Keratinocyte (primary cell): ENCODE measurements around the gene PIWIL1. TPM values are rescaled to one million over a fixed set of nuclear protein-coding genes. Genes with fewer than 3 reads are reported as not detected.

ENCODE experiments used
- DNase-seq: peaks from one replicate; pipeline ENCODE4 v3.0.0-alpha.2; 2011; ENCODE audit warnings: low read depth, missing footprints, low spot score
- FAIRE-seq: peaks from 2 replicates; lab custom pipeline; 2011; peaks lifted over from hg19 to GRCh38; lab: Jason Lieb, UNC
- H2AFZ ChIP-seq: 2 replicates; pipeline ENCODE4 v1.6.0; 2012; ENCODE audit warnings: low read length, control low read depth, inconsistent platforms; ENCODE audit not compliant: control insufficient read depth
- H3K27ac ChIP-seq: 2 replicates; pipeline ENCODE4 v1.5.1; 2011; ENCODE audit warnings: low read length; ENCODE audit not compliant: control insufficient read depth, insufficient read depth
- H3K27me3 ChIP-seq: 3 replicates; pipeline ENCODE4 v1.6.0; 2011; ENCODE audit warnings: low read length; ENCODE audit not compliant: control insufficient read depth, insufficient read depth; ENCODE audit errors: extremely low read depth
- H3K36me3 ChIP-seq, 2 experiments: 2 replicates in 1 of 2; 3 replicates in 1 of 2; pipeline ENCODE4 v1.5.1; 2011; ENCODE audit warnings: low read length in 2 of 2, mild to moderate bottlenecking in 1 of 2; ENCODE audit not compliant: control insufficient read depth in 2 of 2, insufficient read depth in 2 of 2; ENCODE audit errors: extremely low read depth in 1 of 2
- H3K4me1 ChIP-seq: 3 replicates; pipeline ENCODE4 v1.5.1; 2011; ENCODE audit warnings: low read length; ENCODE audit not compliant: control insufficient read depth, insufficient read depth; ENCODE audit errors: extremely low read depth
- H3K4me2 ChIP-seq: 3 replicates; pipeline ENCODE4 v1.6.0; 2011; ENCODE audit warnings: low read depth, low read length; ENCODE audit not compliant: control insufficient read depth, insufficient read depth; ENCODE audit errors: extremely low read depth
- H3K4me3 ChIP-seq, 3 experiments: fragments of 200-600 bp in 1 of 3; sonication (generic) in 1 of 3; 2 replicates in 2 of 3; 3 replicates in 1 of 3; pipeline ENCODE4 v1.5.1; 2011 to 2016; ENCODE audit warnings: low read length in 3 of 3, mild to moderate bottlenecking in 3 of 3, control low read depth in 2 of 3, inconsistent platforms in 1 of 3, low read depth in 1 of 3, mixed read lengths in 1 of 3, mixed run types in 1 of 3, moderate library complexity in 1 of 3; ENCODE audit not compliant: control insufficient read depth in 2 of 3, insufficient read depth in 2 of 3; ENCODE audit errors: extremely low read depth in 1 of 3
- H3K79me2 ChIP-seq: 2 replicates; pipeline ENCODE4 v1.6.0; 2012; ENCODE audit warnings: low read length; ENCODE audit not compliant: control insufficient read depth, insufficient read depth
- H3K9ac ChIP-seq: 3 replicates; pipeline ENCODE4 v1.6.0; 2011; ENCODE audit warnings: low read length; ENCODE audit not compliant: control insufficient read depth, insufficient read depth; ENCODE audit errors: extremely low read depth
- H3K9me1 ChIP-seq: 3 replicates; pipeline ENCODE4 v1.6.0; 2011; ENCODE audit warnings: low read length; ENCODE audit not compliant: control insufficient read depth, insufficient read depth; ENCODE audit errors: extremely low read depth
- H3K9me3 ChIP-seq: 2 replicates; pipeline ENCODE4 v1.5.1; 2012; ENCODE audit warnings: low read depth, low read length; ENCODE audit not compliant: control insufficient read depth
- H4K20me1 ChIP-seq: 3 replicates; pipeline ENCODE4 v1.6.0; 2011; ENCODE audit warnings: low read length; ENCODE audit not compliant: control insufficient read depth, insufficient read depth; ENCODE audit errors: extremely low read depth
- CTCF ChIP-seq, 3 experiments: IDR thresholded peaks in 1 of 3; conservative IDR thresholded peaks in 1 of 3; optimal IDR thresholded peaks in 1 of 3; 2 replicates in 2 of 3; 3 replicates in 1 of 3; pipeline versions ENCODE3 to v1.5.1; 2011; ENCODE audit warnings: low read length in 3 of 3, mild to moderate bottlenecking in 3 of 3, moderate library complexity in 2 of 3, control low read depth in 1 of 3, inconsistent platforms in 1 of 3; ENCODE audit not compliant: insufficient read depth in 2 of 3; ENCODE audit errors: extremely low read depth in 1 of 3
- EZH2 ChIP-seq: IDR thresholded peaks from one replicate; pipeline ENCODE4 v1.6.1; 2012; ENCODE audit warnings: inconsistent platforms, mild to moderate bottlenecking, low read length, moderate library complexity
- dilution Hi-C: fragments of 300-500 bp; cut with MboI; formaldehyde crosslinking; loops from one replicate; pipeline ENCODE4 v1.7.0; 2020; ENCODE audit warnings: low sequenced_read_pairs; ENCODE audit not compliant: extremely low pct_ligation_motif_present
- polyA plus RNA-seq, 5 experiments: library from polyadenylated mRNA; depleted of rRNA in 3 of 5; stranded (reverse) in 3 of 5; stranded (forward) in 1 of 5; unstranded in 1 of 5; fragments of >200 nt; gene quantifications; 1 replicate in 1 of 5; 2 replicates in 3 of 5; 3 replicates in 1 of 5; pipeline versions ENCODE4 v1.2.1 to v1.2.3, GENCODE V29; 2011 to 2012; ENCODE audit warnings: missing spikeins in 2 of 5, low read depth in 1 of 5, low replicate concordance in 1 of 5

Gene PIWIL1
- polyA plus RNA-seq, 1 donor (not counting 4 experiments of a cell fraction or from before 2014, with no cell fraction given), result 0.13 TPM

- dilution Hi-C loops, result loop anchor here (25.0 kb wide), 1 partner anchor 293 kb away; no protein-coding TSS in a partner anchor
- Histone ChIP-seq H3K79me2 (no peaks in the 10 kb centered on the region), H3K4me2 (no peak overlapping the region), H2AFZ (no peak overlapping the region), H3K9me1 (no peaks in the 10 kb centered on the region), H4K20me1 (no peaks in the 10 kb centered on the region), H3K27me3 (no peaks in the 10 kb centered on the region), H3K9me3 (no peaks in the 10 kb centered on the region), H3K9ac (no peak overlapping the region), H3K27ac (no peak overlapping the region), H3K4me1 (peaks cover 3% of the 10 kb centered on the region), H3K4me3 (no peak overlapping the region), H3K36me3 (no peaks in the 10 kb centered on the region)
- TF ChIP-seq EZH2 (no peak), CTCF (optimal IDR thresholded peaks at IDR 0.05 in 1 of 3, IDR thresholded peaks at IDR 0.05 in 1 of 3, conservative IDR thresholded peaks at IDR 0.05 in 1 of 3; ENCODE audit: extremely low read depth in 1 of 3, insufficient read depth in 2 of 3, low read length in 3 of 3) (no peak)
- DNase-seq (no peak), FAIRE-seq (no peak)
These were observed 7.0 kb upstream of the PIWIL1 start for GRCh38 chr12:130330685-130331084.

GRCh38 chr12:130331146-130331545 is 6.5 kb upstream of the PIWIL1 start:
- Histone ChIP-seq H3K4me1 (peaks cover 3% of the 10 kb centered on the region), H3K9me3 (no peaks in the 10 kb centered on the region), H3K9me1 (no peaks in the 10 kb centered on the region), H2AFZ (no peak overlapping the region), H3K9ac (no peak overlapping the region), H3K36me3 (no peaks in the 10 kb centered on the region), H3K4me3 (no peak overlapping the region), H3K27me3 (no peaks in the 10 kb centered on the region), H3K79me2 (no peaks in the 10 kb centered on the region), H3K27ac (no peak overlapping the region), H4K20me1 (no peaks in the 10 kb centered on the region), H3K4me2 (no peak overlapping the region)
- TF ChIP-seq CTCF (optimal IDR thresholded peaks at IDR 0.05 in 1 of 3, IDR thresholded peaks at IDR 0.05 in 1 of 3, conservative IDR thresholded peaks at IDR 0.05 in 1 of 3; ENCODE audit: extremely low read depth in 1 of 3, insufficient read depth in 2 of 3, low read length in 3 of 3) (no peak), EZH2 (no peak)
- FAIRE-seq, result no peak
- DNase-seq, result no peak
- dilution Hi-C loops, result loop anchor here (25.0 kb wide), 1 partner anchor 294 kb away; no protein-coding TSS in a partner anchor
